ENCODE results near the gene HDAC4.

DNA sequence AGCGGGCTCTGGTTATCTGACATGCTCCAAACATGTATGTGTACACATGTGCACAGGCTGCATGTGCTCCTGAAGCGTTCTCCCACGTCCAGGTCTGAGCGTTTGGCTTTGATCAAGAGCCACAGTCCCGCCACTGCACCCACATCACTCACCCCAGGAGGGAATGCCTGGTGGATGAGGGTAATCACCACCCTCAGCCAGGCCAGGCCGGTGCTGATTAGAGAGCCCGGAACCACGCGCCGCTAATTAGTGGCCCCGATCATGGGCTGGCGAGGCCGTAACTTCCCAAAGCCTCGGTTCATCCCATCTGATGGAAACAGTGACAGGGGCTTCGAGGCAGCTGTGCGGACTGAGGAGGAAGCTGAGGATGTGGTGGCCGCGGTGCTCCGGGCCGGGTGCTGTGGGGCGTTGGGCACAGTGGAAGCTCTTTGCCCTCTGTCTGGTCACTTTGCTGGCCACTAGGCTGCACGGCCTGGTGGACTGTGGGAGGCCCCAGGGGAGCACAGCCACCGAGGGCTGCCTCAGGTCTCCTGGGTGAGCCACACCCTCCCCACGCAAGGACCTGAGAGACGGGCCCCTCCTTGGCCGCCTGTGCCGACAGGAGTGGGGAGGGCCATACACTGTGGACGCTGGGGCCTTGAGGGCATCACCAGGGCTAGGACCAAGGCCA lies 333.5 kb downstream of the HDAC4 start:
- TF ChIP-seq, protein P1, sequence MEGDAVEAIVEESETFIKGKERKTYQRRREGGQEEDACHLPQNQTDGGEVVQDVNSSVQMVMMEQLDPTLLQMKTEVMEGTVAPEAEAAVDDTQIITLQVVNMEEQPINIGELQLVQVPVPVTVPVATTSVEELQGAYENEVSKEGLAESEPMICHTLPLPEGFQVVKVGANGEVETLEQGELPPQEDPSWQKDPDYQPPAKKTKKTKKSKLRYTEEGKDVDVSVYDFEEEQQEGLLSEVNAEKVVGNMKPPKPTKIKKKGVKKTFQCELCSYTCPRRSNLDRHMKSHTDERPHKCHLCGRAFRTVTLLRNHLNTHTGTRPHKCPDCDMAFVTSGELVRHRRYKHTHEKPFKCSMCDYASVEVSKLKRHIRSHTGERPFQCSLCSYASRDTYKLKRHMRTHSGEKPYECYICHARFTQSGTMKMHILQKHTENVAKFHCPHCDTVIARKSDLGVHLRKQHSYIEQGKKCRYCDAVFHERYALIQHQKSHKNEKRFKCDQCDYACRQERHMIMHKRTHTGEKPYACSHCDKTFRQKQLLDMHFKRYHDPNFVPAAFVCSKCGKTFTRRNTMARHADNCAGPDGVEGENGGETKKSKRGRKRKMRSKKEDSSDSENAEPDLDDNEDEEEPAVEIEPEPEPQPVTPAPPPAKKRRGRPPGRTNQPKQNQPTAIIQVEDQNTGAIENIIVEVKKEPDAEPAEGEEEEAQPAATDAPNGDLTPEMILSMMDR (IDR thresholded peaks at IDR 0.05) = no peak
- TF ChIP-seq POLR2A (IDR thresholded peaks at IDR 0.05) = no peak
